Measurements from ENCODE around the gene MACROD2.

- TF ChIP-seq CTCF (conservative IDR thresholded peaks at IDR 0.05; ENCODE audit: low read depth, low read length), result no peak
- TF ChIP-seq NFE2L2 (IDR thresholded peaks at IDR 0.05; ENCODE audit: low read depth, low read length), result no peak
- no peak for TF ChIP-seq RAD21 (IDR thresholded peaks at IDR 0.05; ENCODE audit: low read length)
- no peak for TF ChIP-seq SMC3 (IDR thresholded peaks at IDR 0.05; ENCODE audit: low read depth, low read length)
- TF ChIP-seq RFX5 (IDR thresholded peaks at IDR 0.05; ENCODE audit: low read depth, low read length), result no peak
- TF ChIP-seq BHLHE40 (IDR thresholded peaks at IDR 0.05; ENCODE audit: low read depth, low read length), result no peak
- TF ChIP-seq POLR2A (IDR thresholded peaks at IDR 0.05; ENCODE audit: low read depth, low read length), result no peak
- no peak for TF ChIP-seq ELK1 (IDR thresholded peaks at IDR 0.05; ENCODE audit: borderline replicate concordance, low read depth, low read length)
- TF ChIP-seq MAFK (IDR thresholded peaks at IDR 0.05; ENCODE audit: low read depth, low read length), result no peak
- TF ChIP-seq MXI1 (IDR thresholded peaks at IDR 0.05; ENCODE audit: borderline replicate concordance, low read depth, low read length), result no peak
- TF ChIP-seq USF2 (IDR thresholded peaks at IDR 0.05; ENCODE audit: low read depth, low read length), result no peak
Measured at GRCh38 chr20:14064921-14065320, 69.6 kb downstream of the MACROD2 start.

Data from IMR-90 (cell line).